ENCODE measurements around the gene SLCO1B3.
"Not testable (repeated sequence)": the region's sequence is repeated elsewhere in the genome, so short reads cannot be mapped to it uniquely, and the experiment has no call there.

Gene SLCO1B3

GRCh38 chr12:20810487-20810886 lies at the start of gene SLCO1B3:
TSS of gene SLCO1B3 (plus strand) at chr12:20810705. CDS start at chr12:20815739, 5,034 bp downstream.
- DNase-seq: no peak

GRCh38 chr12:20777420-20777819 lies 33.1 kb upstream of the SLCO1B3 start:
- no peak for DNase-seq

GRCh38 chr12:20778969-20779368 lies 31.5 kb upstream of the SLCO1B3 start:
- DNase-seq: no peak

GRCh38 chr12:20779971-20780370 lies 30.5 kb upstream of the SLCO1B3 start:
- DNase-seq: not testable (repeated sequence)

- DNase-seq: not testable (repeated sequence)
These were observed 26.6 kb upstream of the SLCO1B3 start for GRCh38 chr12:20783796-20784357.

- no peak for DNase-seq
These were observed 17.5 kb upstream of the SLCO1B3 start for GRCh38 chr12:20792971-20793370.

- DNase-seq: no peak
These were observed 12.0 kb upstream of the SLCO1B3 start for GRCh38 chr12:20798554-20798953.

GRCh38 chr12:20800160-20800559 lies 10.3 kb upstream of the SLCO1B3 start:
- no peak for DNase-seq

- no peak for DNase-seq
These were observed 9.5 kb upstream of the SLCO1B3 start for GRCh38 chr12:20801035-20801434.

- DNase-seq: no peak
These were observed 4.6 kb upstream of the SLCO1B3 start for GRCh38 chr12:20805921-20806320.

- no peak for DNase-seq
These were observed 3.1 kb upstream of the SLCO1B3 start for GRCh38 chr12:20807192-20808080.

- DNase-seq: no peak
These were observed 2.0 kb upstream of the SLCO1B3 start for GRCh38 chr12:20808521-20808920.

GRCh38 chr12:20815574-20815973 lies 5.1 kb downstream of the SLCO1B3 start:
- DNase-seq: no peak

GRCh38 chr12:20822415-20822814 lies 11.9 kb downstream of the SLCO1B3 start:
- no peak for DNase-seq

- DNase-seq: no peak
These were observed 12.4 kb downstream of the SLCO1B3 start for GRCh38 chr12:20822925-20823324.

- no peak for DNase-seq
These were observed 19.4 kb downstream of the SLCO1B3 start for GRCh38 chr12:20829919-20830318.

GRCh38 chr12:20830456-20830855 lies 20.0 kb downstream of the SLCO1B3 start:
- no peak for DNase-seq

- DNase-seq: no peak
These were observed 22.4 kb downstream of the SLCO1B3 start for GRCh38 chr12:20832911-20833310.

GRCh38 chr12:20852649-20853048 lies 42.1 kb downstream of the SLCO1B3 start:
- DNase-seq: no peak

GRCh38 chr12:20863056-20863455 lies 52.6 kb downstream of the SLCO1B3 start:
- no peak for DNase-seq

- peak; percentile 93 for DNase-seq
These were observed 55.4 kb downstream of the SLCO1B3 start for GRCh38 chr12:20865873-20866272.

- no peak for DNase-seq
These were observed 57.8 kb downstream of the SLCO1B3 start for GRCh38 chr12:20868277-20868676.

- DNase-seq: no peak
These were observed 72.8 kb downstream of the SLCO1B3 start for GRCh38 chr12:20883288-20883687.

GRCh38 chr12:20885116-20885515 lies 74.6 kb downstream of the SLCO1B3 start:
- no peak for DNase-seq
